ENCODE results near the gene SCN2A. TPM values are rescaled to one million over a fixed set of nuclear protein-coding genes. Genes with fewer than 3 reads are reported as not detected.

SCN2A gene
- total and polyA plus RNA-seq, 10 of the 15 experiments (the other 5 are each of a cell fraction or from before 2014, with no cell fraction given) = 0.01 TPM; not detected in 8

DNA sequence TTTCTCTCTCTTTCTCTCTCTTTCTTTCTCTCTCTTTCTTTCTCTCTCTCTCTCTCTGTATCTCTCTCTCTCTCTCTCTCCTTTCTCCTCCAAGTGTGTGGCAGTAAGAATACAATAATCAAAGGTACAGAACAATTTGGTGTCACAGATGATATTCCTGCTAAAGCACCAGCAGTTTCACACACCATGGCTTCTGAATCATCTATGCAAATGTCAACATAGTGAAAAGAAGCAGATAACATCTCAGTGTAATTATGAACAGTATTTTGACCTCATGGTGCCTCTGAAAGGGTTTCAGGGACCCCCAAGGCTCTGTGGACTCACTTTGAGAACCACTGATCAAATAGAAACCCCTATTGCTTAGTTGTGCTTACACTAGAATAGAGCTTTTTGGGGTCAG lies 191.8 kb downstream of the SCN2A start:
- FAIRE-seq = no peak
- ChIA-PET POLR2A (no interaction called here), SMC1A (ENCODE audit: uncharacterized antibody, unreplicated experiment) (interaction anchor here (0.8 to 10.1 kb wide), 12 partner anchors 10 to 263 kb away, joined by 3 to 107 read pairs (median 3); no protein-coding TSS in a partner anchor)
- TF ChIP-seq MYC (IDR thresholded peaks at IDR 0.05; ENCODE audit: insufficient read depth, insufficient read length, insufficient replicate concordance, low read length, severe bottlenecking) = no peak
- TF ChIP-seq IRF4 (IDR thresholded peaks at IDR 0.05; ENCODE audit: low read depth, low read length) = no peak
- no peak for TF ChIP-seq ETV6 (conservative IDR thresholded peaks at IDR 0.05 in 1 of 2, IDR thresholded peaks at IDR 0.05 in 1 of 2; ENCODE audit: borderline replicate concordance in 1 of 2, low read depth in 1 of 2)
- TF ChIP-seq NRF1 (conservative IDR thresholded peaks at IDR 0.05; ENCODE audit: low read depth, low read length) = no peak
- TF ChIP-seq RFX5 (IDR thresholded peaks at IDR 0.05; ENCODE audit: low read depth, low read length) = no peak
- TF ChIP-seq, protein P1, sequence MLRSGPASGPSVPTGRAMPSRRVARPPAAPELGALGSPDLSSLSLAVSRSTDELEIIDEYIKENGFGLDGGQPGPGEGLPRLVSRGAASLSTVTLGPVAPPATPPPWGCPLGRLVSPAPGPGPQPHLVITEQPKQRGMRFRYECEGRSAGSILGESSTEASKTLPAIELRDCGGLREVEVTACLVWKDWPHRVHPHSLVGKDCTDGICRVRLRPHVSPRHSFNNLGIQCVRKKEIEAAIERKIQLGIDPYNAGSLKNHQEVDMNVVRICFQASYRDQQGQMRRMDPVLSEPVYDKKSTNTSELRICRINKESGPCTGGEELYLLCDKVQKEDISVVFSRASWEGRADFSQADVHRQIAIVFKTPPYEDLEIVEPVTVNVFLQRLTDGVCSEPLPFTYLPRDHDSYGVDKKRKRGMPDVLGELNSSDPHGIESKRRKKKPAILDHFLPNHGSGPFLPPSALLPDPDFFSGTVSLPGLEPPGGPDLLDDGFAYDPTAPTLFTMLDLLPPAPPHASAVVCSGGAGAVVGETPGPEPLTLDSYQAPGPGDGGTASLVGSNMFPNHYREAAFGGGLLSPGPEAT (IDR thresholded peaks at IDR 0.05; ENCODE audit: low read depth) = no peak
- TF ChIP-seq IKZF1 (conservative IDR thresholded peaks at IDR 0.05) = no peak
- TF ChIP-seq SUZ12 (IDR thresholded peaks at IDR 0.05; ENCODE audit: unreplicated experiment) = no peak
- TF ChIP-seq, protein P2, sequence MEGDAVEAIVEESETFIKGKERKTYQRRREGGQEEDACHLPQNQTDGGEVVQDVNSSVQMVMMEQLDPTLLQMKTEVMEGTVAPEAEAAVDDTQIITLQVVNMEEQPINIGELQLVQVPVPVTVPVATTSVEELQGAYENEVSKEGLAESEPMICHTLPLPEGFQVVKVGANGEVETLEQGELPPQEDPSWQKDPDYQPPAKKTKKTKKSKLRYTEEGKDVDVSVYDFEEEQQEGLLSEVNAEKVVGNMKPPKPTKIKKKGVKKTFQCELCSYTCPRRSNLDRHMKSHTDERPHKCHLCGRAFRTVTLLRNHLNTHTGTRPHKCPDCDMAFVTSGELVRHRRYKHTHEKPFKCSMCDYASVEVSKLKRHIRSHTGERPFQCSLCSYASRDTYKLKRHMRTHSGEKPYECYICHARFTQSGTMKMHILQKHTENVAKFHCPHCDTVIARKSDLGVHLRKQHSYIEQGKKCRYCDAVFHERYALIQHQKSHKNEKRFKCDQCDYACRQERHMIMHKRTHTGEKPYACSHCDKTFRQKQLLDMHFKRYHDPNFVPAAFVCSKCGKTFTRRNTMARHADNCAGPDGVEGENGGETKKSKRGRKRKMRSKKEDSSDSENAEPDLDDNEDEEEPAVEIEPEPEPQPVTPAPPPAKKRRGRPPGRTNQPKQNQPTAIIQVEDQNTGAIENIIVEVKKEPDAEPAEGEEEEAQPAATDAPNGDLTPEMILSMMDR (IDR thresholded peaks at IDR 0.05 in 2 of 3, conservative IDR thresholded peaks at IDR 0.05 in 1 of 3; ENCODE audit: control insufficient read depth in 2 of 3, extremely low read depth in 1 of 3, insufficient read depth in 1 of 3, low read depth in 3 of 3, low read length in 3 of 3) = no peak
- TF ChIP-seq, protein P3, sequence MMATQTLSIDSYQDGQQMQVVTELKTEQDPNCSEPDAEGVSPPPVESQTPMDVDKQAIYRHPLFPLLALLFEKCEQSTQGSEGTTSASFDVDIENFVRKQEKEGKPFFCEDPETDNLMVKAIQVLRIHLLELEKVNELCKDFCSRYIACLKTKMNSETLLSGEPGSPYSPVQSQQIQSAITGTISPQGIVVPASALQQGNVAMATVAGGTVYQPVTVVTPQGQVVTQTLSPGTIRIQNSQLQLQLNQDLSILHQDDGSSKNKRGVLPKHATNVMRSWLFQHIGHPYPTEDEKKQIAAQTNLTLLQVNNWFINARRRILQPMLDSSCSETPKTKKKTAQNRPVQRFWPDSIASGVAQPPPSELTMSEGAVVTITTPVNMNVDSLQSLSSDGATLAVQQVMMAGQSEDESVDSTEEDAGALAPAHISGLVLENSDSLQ (IDR thresholded peaks at IDR 0.05) = no peak
- no peak for TF ChIP-seq EP300 (IDR thresholded peaks at IDR 0.05; ENCODE audit: borderline replicate concordance in 1 of 2, control insufficient read depth in 1 of 2, low read depth in 2 of 2, low read length in 2 of 2)
- TF ChIP-seq ASH2L (IDR thresholded peaks at IDR 0.05; ENCODE audit: borderline replicate concordance, low read depth) = no peak
- TF ChIP-seq RB1 (IDR thresholded peaks at IDR 0.05; ENCODE audit: borderline replicate concordance) = no peak
- TF ChIP-seq, protein P4, sequence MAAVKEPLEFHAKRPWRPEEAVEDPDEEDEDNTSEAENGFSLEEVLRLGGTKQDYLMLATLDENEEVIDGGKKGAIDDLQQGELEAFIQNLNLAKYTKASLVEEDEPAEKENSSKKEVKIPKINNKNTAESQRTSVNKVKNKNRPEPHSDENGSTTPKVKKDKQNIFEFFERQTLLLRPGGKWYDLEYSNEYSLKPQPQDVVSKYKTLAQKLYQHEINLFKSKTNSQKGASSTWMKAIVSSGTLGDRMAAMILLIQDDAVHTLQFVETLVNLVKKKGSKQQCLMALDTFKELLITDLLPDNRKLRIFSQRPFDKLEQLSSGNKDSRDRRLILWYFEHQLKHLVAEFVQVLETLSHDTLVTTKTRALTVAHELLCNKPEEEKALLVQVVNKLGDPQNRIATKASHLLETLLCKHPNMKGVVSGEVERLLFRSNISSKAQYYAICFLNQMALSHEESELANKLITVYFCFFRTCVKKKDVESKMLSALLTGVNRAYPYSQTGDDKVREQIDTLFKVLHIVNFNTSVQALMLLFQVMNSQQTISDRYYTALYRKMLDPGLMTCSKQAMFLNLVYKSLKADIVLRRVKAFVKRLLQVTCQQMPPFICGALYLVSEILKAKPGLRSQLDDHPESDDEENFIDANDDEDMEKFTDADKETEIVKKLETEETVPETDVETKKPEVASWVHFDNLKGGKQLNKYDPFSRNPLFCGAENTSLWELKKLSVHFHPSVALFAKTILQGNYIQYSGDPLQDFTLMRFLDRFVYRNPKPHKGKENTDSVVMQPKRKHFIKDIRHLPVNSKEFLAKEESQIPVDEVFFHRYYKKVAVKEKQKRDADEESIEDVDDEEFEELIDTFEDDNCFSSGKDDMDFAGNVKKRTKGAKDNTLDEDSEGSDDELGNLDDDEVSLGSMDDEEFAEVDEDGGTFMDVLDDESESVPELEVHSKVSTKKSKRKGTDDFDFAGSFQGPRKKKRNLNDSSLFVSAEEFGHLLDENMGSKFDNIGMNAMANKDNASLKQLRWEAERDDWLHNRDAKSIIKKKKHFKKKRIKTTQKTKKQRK (IDR thresholded peaks at IDR 0.05; ENCODE audit: low read depth, low read length) = no peak
- no peak for TF ChIP-seq ZSCAN29 (IDR thresholded peaks at IDR 0.05)
- TF ChIP-seq DPF2 (IDR thresholded peaks at IDR 0.05) = no peak
- TF ChIP-seq TAF1 (IDR thresholded peaks at IDR 0.05; ENCODE audit: borderline replicate concordance, low read depth, low read length) = no peak

More for the DNA sequence above, 191.8 kb downstream of the SCN2A start:
- ChIA-PET CTCF (interaction anchor here (0.6 kb wide), 2 partner anchors 12 to 20 kb away, joined by 3 read pairs; no protein-coding TSS in a partner anchor), RAD21 (ENCODE audit: unreplicated experiment) (interaction anchor here (1.4 kb wide), 1 partner anchor 18 kb away, joined by 3 read pairs; no protein-coding TSS in a partner anchor)
- in situ Hi-C loops (cut with MboI) (no loop called here), intact Hi-C loops (cut with micrococcal nuclease; ENCODE audit: unreplicated experiment) (no loop called here)
- Histone ChIP-seq H2AFZ (ENCODE audit: control insufficient read depth, low read depth, low read length) (no peak overlapping the region), H4K20me1 (ENCODE audit: control insufficient read depth, insufficient read depth) (no peaks in the 10 kb centered on the region), H3K36me3 (ENCODE audit: control insufficient read depth in 2 of 2, insufficient read depth in 2 of 2, low read length in 1 of 2) (no peaks in the 10 kb centered on the region), H3K4me3 (no peak overlapping the region), H3K27me3 (replicated peaks in 1 of 2; ENCODE audit: control insufficient read depth in 2 of 2, insufficient read depth in 2 of 2, low read length in 1 of 2) (no peaks in the 10 kb centered on the region), H3K27ac (ENCODE audit: control insufficient read depth, insufficient read depth) (no peak overlapping the region), H3K9me3 (replicated peaks; ENCODE audit: control insufficient read depth, insufficient read depth, low read length) (no peaks in the 10 kb centered on the region), H3K9ac (ENCODE audit: control insufficient read depth, insufficient read depth, low read length) (no peak overlapping the region), H3K4me2 (ENCODE audit: control insufficient read depth, insufficient read depth) (no peak overlapping the region), H3K4me1 (ENCODE audit: control insufficient read depth, insufficient read depth, low read length) (no peaks in the 10 kb centered on the region), H3K79me2 (ENCODE audit: control insufficient read depth, insufficient read depth, low read length) (no peaks in the 10 kb centered on the region)
- BruUV-seq (replicated peaks) = no TSS peak
- ATAC-seq (peak; percentile 39; the same call in 2 of the 3 replicates), DNase-seq (ENCODE audit: low read depth, low spot score) (no peak)
